Endothelial cell of umbilical vein (primary cell): ENCODE results near the gene AICDA. TPM values are rescaled to one million over a fixed set of nuclear protein-coding genes. Genes with fewer than 3 reads are reported as not detected.
"Not testable (repeated sequence)": the region's sequence is repeated elsewhere in the genome, so short reads cannot be mapped to it uniquely, and the experiment has no call there.

ENCODE experiments used
- BruUV-seq: library from RNA; stranded (reverse); fragments of 400-500 nt; replicated peaks from 2 replicates; lab custom pipeline; 2021; lab: Mats Ljungman, UMichigan
- CTCF ChIA-PET: fragments of 300-600, 350-600 bp; sonication (Branson Sonifier 250); formaldehyde crosslinking; loops from one replicate; lab custom pipeline; 2021; ENCODE audit warnings: antibody characterized with exemption, inconsistent platforms; lab: Charles Lee
- POLR2A ChIA-PET: fragments of 300-600, 350-600 bp; sonication (Branson Sonifier 250); formaldehyde crosslinking; loops from one replicate; lab custom pipeline; 2021; ENCODE audit warnings: antibody characterized with exemption, inconsistent platforms; lab: Charles Lee
- DNase-seq: peaks from one replicate; pipeline ENCODE4 v3.0.0-alpha.2; 2011; ENCODE audit warnings: low read depth, low spot score
- FAIRE-seq: peaks from 2 replicates; lab custom pipeline; 2011; peaks lifted over from hg19 to GRCh38; lab: Jason Lieb, UNC
- H2AFZ ChIP-seq: 2 replicates; pipeline ENCODE4 v1.6.0; 2012; ENCODE audit warnings: low read depth, low read length, control low read depth, inconsistent platforms
- H3K27ac ChIP-seq: 2 replicates; pipeline ENCODE4 v1.5.1; 2011; ENCODE audit warnings: low read depth, mild to moderate bottlenecking, control low read depth, low read length, moderate library complexity; ENCODE audit not compliant: insufficient read depth
- H3K27me3 ChIP-seq, 2 experiments: 2 replicates each; pipeline versions ENCODE4 v1.6.0 to v1.6.1; 2011; ENCODE audit warnings: low read length in 2 of 2, mixed read lengths in 1 of 2; ENCODE audit not compliant: control insufficient read depth in 2 of 2, insufficient read depth in 2 of 2
- H3K36me3 ChIP-seq, 2 experiments: 2 replicates in 1 of 2; 3 replicates in 1 of 2; pipeline ENCODE4 v1.5.1; 2011; ENCODE audit warnings: low read length in 2 of 2, mild to moderate bottlenecking in 1 of 2, moderate library complexity in 1 of 2; ENCODE audit not compliant: control insufficient read depth in 2 of 2, insufficient read depth in 2 of 2; ENCODE audit errors: extremely low read depth in 1 of 2
- H3K4me1 ChIP-seq: 3 replicates; pipeline ENCODE4 v1.5.1; 2011; ENCODE audit warnings: mild to moderate bottlenecking, low read length; ENCODE audit not compliant: control insufficient read depth, insufficient read depth; ENCODE audit errors: extremely low read depth
- H3K4me2 ChIP-seq: 2 replicates; pipeline ENCODE4 v1.6.1; 2011; ENCODE audit warnings: low read length, control low read depth, mixed read lengths; ENCODE audit not compliant: insufficient read depth
- H3K4me3 ChIP-seq, 3 experiments: fragments of 200-600 bp in 1 of 3; sonication (generic), shearing (Covaris generic) in 1 of 3; replicated peaks in 1 of 3; 2 replicates each; pipeline ENCODE4 v1.5.1; 2011 to 2016; ENCODE audit warnings: control low read depth in 3 of 3, low read length in 3 of 3, mild to moderate bottlenecking in 2 of 3, inconsistent platforms in 1 of 3, low read depth in 1 of 3, moderate library complexity in 1 of 3; ENCODE audit not compliant: insufficient read depth in 1 of 3
- H3K79me2 ChIP-seq: 2 replicates; pipeline ENCODE4 v1.6.0; 2012; ENCODE audit warnings: low read length, inconsistent platforms; ENCODE audit not compliant: control insufficient read depth, insufficient read depth
- H3K9ac ChIP-seq: replicated peaks from 2 replicates; pipeline ENCODE3; 2011; ENCODE audit warnings: low read length, control low read depth; ENCODE audit not compliant: insufficient read depth; ENCODE audit errors: extremely low read depth
- H3K9me1 ChIP-seq: replicated peaks from 3 replicates; pipeline ENCODE4 v1.6.0; 2011; ENCODE audit warnings: mild to moderate bottlenecking, low read length; ENCODE audit not compliant: control insufficient read depth, insufficient read depth; ENCODE audit errors: extremely low read depth
- H3K9me3 ChIP-seq: replicated peaks from 2 replicates; pipeline ENCODE4 v1.5.1; 2012; ENCODE audit warnings: low read length, inconsistent platforms; ENCODE audit not compliant: control insufficient read depth, insufficient read depth
- H4K20me1 ChIP-seq: replicated peaks from 2 replicates; pipeline ENCODE3; 2011; ENCODE audit warnings: mild to moderate bottlenecking, low read length; ENCODE audit not compliant: control insufficient read depth, insufficient read depth; ENCODE audit errors: extremely low read depth
- CTCF ChIP-seq, 2 donors: IDR thresholded peaks; 1 replicate in 1 of 2; 2 replicates in 1 of 2; pipeline ENCODE4 v1.5.1; 2011; ENCODE audit warnings: low read length in 2 of 2, mild to moderate bottlenecking in 2 of 2, moderate library complexity in 2 of 2, control low read depth in 1 of 2, inconsistent platforms in 1 of 2, low read depth in 1 of 2; ENCODE audit not compliant: insufficient read depth in 1 of 2; ENCODE audit errors: extremely low read depth in 1 of 2
- EZH2 ChIP-seq: IDR thresholded peaks from 2 replicates; pipeline ENCODE4 v1.6.1; 2012; ENCODE audit warnings: borderline replicate concordance, low read depth, mild to moderate bottlenecking, moderate library complexity, low read length, inconsistent platforms; ENCODE audit not compliant: severe bottlenecking
- FOS ChIP-seq: IDR thresholded peaks from 2 replicates; pipeline ENCODE4 v1.6.1; 2011; ENCODE audit warnings: mild to moderate bottlenecking, low read length, moderate library complexity, borderline replicate concordance; ENCODE audit not compliant: insufficient read depth
- GATA2 ChIP-seq: IDR thresholded peaks from 2 replicates; pipeline ENCODE4 v1.7.0; 2011; ENCODE audit warnings: low read depth, mild to moderate bottlenecking, moderate library complexity, mixed read lengths, low read length; ENCODE audit not compliant: insufficient read length, insufficient read depth
- JUN ChIP-seq: IDR thresholded peaks from 2 replicates; pipeline ENCODE4 v1.6.1; 2011; ENCODE audit warnings: borderline replicate concordance, low read depth; ENCODE audit not compliant: insufficient read length, insufficient read depth
- MAX ChIP-seq: IDR thresholded peaks from 2 replicates; pipeline ENCODE4 v1.6.1; 2011; ENCODE audit not compliant: insufficient read depth, insufficient read length
- MYC ChIP-seq: IDR thresholded peaks from one replicate; pipeline ENCODE4 v1.6.1; 2011; ENCODE audit warnings: mild to moderate bottlenecking, low read depth, low read length
- POLR2A ChIP-seq: IDR thresholded peaks from 2 replicates; pipeline ENCODE4 v1.6.1; 2012; ENCODE audit warnings: low read depth, mild to moderate bottlenecking, control low read depth, low read length
- POLR2AphosphoS5 ChIP-seq: IDR thresholded peaks from 2 replicates; pipeline ENCODE4 v1.6.1; 2012; ENCODE audit warnings: low read depth, mild to moderate bottlenecking, control low read depth, low read length, moderate library complexity; ENCODE audit not compliant: insufficient read depth
- dilution Hi-C: fragments of 300-500 bp; cut with MboI; formaldehyde crosslinking; loops from one replicate; pipeline ENCODE4 v1.15.0; 2019; ENCODE audit warnings: low sequenced_read_pairs; ENCODE audit not compliant: extremely low pct_ligation_motif_present
- intact Hi-C: fragments of 100-400 bp; cut with micrococcal nuclease; formaldehyde crosslinking; loops from one replicate; pipeline ENCODE4 v1.10.0; 2022
- polyA plus RNA-seq, 4 experiments: library from polyadenylated mRNA; depleted of rRNA in 3 of 4; stranded (reverse) in 3 of 4; unstranded in 1 of 4; fragments of >200 nt; gene quantifications; 2 replicates each; pipeline versions ENCODE4 v1.2.1 to v1.2.3, GENCODE V29; 2011 to 2012; ENCODE audit warnings: missing spikeins in 1 of 4
- total RNA-seq: library from RNA; stranded (reverse); gene quantifications from 2 replicates; pipeline ENCODE4 v1.2.3, GENCODE V29; 2021

The AICDA gene
- total and polyA plus RNA-seq, 2 donors (not counting 3 experiments of a cell fraction or from before 2014, with no cell fraction given) = not detected

GRCh38 chr12:8566525-8566924 is 46.1 kb downstream of the AICDA start:
- Histone ChIP-seq H3K79me2 (no peaks in the 10 kb centered on the region), H3K27ac (no peak overlapping the region), H3K9ac (no peak overlapping the region), H3K9me3 (no peaks in the 10 kb centered on the region), H3K27me3 (peaks cover 2 to 10% of the 10 kb centered on the region in 2 experiments), H3K4me3 (no peak overlapping the region), H3K4me1 (no peaks in the 10 kb centered on the region), H2AFZ (no peak overlapping the region), H3K4me2 (no peak overlapping the region), H4K20me1 (no peaks in the 10 kb centered on the region), H3K36me3 (no peaks in the 10 kb centered on the region), H3K9me1 (no peaks in the 10 kb centered on the region)
- BruUV-seq = no TSS peak
- FAIRE-seq (no peak), DNase-seq (no peak)
- intact Hi-C loops = no loop called here
- TF ChIP-seq GATA2 (no peak), POLR2A (no peak), JUN (no peak), MAX (no peak), EZH2 (no peak), MYC (no peak), POLR2AphosphoS5 (no peak), FOS (no peak), CTCF (IDR thresholded peaks at IDR 0.05; ENCODE audit: extremely low read depth in 1 of 2, insufficient read depth in 1 of 2, low read depth in 1 of 2, low read length in 2 of 2) (no peak)
- ChIA-PET POLR2A (no interaction called here), CTCF (no interaction called here)
- dilution Hi-C loops = no loop called here

GRCh38 chr12:8566052-8566451 is 46.6 kb downstream of the AICDA start:
- dilution Hi-C loops, intact Hi-C loops, H3K36me3 ChIP-seq, FAIRE-seq, H3K27ac ChIP-seq, H3K9ac ChIP-seq, H3K79me2 ChIP-seq, H3K4me1 ChIP-seq, BruUV-seq, DNase-seq, H2AFZ ChIP-seq, H3K4me3 ChIP-seq, H3K4me2 ChIP-seq, H3K9me3 ChIP-seq, H4K20me1 ChIP-seq, H3K9me1 ChIP-seq, POLR2A ChIA-PET: not testable (repeated sequence)
- H3K27me3 ChIP-seq = peaks cover 2 to 10% of the 10 kb centered on the region in 2 experiments
- CTCF ChIA-PET = interaction anchor here (1.3 kb wide), 1 partner anchor 22 kb away, joined by 9 read pairs; no protein-coding TSS in a partner anchor
